NK-92 (cell line): ENCODE results near the gene LAMA5.

Source experiments
- DNase-seq: peaks from one replicate; lab custom pipeline; 2025; ENCODE audit not compliant: unreplicated experiment; lab: John Stamatoyannopoulos, UW

The LAMA5 gene

DNA sequence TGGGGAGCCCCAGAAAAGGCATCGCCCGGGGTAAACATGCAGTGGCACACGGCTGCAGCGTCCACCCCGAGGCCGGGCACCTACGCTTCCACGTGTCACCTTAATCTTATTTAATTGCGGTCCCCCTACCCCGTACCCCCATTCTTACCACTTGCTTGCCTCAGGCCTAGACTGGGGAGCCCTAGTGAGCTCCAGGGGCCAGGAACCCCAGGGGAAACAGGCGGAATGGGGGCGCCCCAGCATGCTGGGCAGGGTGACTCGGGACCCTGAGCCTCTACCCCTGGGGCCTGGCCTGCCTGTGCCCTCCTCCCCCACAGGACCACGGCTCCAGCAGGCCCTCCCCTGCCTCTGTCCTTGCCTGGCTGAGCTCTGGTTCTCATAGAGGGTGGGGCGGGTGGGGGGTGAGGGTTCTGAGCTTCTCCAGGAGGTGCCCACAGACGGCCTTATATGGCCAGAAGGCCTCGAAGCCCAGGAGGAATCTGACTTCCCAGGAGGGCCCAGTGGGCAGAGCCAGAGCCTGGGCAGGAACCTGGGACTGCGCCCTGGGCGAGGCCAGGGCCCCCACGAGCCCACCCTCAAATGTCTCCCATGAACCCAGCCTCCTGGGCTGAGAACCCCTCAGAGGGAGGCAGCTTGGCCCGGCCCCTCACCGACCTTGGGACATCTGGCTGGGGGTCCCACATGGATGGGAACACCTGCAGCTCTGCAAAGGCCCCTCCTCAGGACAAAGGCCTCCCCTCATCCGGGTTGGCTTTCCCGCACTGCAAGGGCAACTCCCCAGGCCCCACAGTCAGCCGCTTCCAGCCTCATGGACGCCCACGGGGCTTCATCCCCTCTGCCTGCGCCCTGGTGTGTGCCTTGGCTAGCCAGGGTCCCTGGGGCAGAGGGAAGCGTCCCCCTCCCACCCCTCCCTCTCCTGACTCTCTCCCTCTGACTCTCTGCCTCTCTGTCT lies 5.2 kb upstream of the LAMA5 start:
- no peak for DNase-seq

DNA sequence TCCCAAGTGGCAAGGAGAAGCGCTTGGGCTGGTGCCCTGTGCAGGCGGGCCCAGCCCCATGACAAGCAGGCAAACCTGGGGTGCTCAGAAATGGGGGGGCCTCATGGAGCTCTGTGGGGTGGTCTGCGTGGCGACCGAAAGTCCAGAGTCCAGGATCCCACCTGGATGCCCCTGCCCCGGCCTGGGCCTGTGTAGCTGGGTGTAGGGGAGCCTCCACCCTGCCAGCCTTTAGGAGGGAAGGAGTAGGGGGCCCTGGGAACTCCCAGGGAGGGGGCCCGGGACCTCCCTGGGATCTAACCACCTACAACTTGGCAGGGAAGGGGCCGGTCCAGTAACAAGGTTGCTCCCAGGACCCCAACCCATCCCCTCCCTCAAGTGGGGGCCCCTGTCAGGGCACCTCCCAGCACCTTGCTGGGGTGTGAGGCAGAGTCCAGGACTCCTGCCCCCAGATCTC lies 4.5 kb upstream of the LAMA5 start:
- DNase-seq = no peak

DNA sequence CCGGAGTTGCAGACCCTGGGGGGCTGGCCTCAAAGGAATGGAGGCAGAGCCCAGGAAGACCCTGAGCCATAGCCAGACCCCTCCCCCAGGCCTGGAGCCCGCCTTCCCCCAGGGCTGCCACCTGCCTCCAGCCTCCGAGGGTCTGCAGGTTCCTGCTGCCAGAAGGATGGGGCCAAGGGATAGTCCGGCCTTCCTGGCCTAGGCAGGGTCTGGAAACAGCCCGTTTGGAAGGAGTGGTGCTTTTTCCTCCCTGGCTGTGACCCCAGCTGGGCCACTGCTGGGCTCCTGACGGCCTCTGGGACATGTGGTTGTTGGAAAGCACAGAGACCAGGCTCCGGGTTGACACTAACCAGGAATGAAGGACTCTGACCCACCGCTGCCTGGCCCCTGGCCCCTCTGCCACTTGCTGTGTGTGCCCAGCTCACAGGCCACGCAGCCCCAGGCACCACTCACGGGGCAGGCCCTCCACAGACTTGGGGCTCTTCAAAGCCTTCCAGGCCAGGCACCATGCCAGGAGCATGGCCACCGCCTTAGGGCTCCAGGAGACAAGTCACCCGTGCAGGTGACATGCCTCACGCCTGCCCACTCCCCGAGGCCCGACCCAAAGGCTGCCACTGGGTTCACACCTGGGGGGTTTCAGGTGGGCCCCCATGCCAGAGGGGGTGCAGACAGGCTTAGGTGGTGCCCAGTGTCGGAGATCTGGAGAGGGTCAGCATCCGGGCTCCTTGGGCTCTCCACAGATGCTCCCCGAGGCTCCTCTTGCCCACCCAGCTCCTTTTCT lies 3.9 kb upstream of the LAMA5 start:
- no peak for DNase-seq

DNA sequence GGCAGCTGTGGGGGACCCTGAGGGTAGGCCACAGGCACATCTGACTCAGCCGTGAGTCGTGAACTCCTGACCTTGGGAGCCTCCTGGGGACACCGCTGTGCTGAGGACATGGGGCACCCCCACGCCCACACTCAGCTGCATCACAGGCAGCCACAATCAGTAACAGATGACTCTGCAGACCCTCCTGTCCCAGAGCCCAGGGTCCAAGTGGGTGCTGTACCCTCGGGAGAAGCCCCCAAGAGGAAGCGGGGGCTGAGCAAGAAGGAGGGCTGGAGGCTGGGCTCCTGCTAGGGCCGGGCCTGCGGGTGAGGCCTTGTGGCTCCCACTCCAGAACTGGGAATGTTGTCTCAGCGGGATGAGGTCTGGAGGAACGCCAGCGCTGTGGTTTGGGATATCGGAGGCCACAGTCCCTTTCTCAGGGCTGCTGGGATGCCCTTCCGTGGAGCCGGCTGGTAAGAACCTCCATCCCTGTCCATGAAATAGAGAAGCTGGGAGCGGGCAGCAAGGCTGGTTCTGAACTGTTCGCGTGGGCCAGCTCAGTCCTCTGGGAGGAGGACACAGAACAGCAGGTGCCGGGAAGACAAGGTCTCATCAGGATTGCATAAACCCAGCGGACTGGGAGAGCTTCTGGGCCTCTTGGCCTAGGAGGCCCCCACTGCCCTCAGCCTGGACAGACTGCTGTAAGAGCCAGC lies 3.1 kb upstream of the LAMA5 start:
- DNase-seq = no peak

DNA sequence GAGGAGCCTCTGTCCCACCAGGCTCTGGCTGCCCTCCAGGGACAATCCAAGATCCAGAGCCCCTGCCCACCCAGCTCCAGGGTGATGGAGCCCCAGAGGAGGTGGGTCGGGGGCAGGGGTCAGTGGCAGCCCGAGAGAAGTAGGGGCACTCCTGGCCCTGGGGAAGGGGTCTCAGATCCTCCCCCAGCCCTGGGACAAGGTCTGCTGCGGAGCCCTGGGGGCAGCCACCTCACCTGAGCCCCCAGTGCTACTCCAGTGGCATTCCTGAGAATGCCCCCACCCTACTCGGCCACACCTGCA lies 2.7 kb upstream of the LAMA5 start:
- DNase-seq = no peak

DNA sequence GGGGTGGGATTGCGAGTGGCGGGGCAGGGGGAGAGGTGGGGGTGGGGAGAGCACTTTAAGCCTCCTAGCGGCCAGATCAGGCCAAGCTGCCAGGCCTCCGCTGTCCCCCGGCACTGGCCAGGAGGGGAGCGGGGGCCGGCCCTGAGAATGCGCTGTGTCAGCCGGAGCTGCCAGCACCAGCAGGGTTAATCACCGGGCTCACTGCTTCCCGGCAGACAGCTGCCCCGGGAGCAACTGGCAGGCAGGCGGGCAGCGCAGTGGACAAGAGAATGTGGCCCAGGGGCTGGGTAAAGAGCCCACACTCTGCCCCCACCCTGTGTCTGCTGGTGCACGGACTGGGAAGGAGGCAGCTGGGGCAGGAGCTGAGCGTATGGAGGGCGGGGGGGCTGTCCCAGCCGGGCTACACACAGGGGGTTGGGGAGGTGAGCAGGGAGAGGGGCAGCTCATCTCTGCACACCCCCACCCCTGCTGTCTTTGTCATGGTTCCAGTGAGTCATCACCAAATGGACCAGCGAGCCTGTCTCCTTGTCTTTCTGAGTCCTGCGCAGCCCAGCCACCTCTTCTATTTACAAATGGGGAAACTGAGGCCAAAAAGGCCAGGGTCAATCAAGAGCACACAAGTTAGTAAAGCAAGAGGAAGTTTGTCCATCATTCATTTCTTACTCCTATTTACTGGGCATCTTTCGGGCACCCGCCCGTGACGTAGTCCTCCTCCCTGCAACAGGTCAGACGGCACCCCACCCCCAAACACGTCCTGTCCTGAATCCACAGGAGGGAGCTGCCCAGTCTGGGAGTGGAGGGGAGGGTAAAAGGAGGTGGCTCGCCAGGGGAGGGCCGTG lies 2.1 kb upstream of the LAMA5 start:
- DNase-seq = no peak

DNA sequence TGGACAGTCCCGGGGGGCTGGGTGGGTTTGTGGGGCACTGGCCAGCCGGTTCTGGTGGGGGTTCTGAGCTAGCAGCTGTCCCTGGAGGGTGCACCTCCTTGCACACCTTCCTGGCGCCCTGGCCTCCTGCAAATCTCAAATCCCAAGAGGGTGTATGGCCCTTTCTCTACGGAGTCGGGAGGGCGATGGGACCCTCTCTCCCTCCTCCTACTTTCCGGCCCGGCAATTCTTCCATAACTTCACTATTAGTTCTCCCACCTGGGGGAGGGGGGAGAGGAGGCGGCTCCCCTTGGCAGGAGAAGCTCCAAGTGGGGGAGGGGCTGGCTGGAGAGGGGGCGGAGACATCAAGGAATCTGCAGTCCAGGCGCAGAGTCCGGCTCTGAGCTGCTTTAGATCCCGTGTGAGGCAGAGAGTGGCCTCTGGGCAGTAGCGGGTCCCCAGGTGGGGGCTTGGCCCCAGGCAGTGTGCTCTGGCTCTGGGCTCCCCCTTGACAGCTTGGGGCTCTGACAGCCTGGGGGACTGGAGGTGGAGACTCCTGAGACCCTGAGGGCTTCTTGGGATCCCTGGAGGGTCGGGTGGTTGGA lies 1.4 kb upstream of the LAMA5 start:
- no peak for DNase-seq

DNA sequence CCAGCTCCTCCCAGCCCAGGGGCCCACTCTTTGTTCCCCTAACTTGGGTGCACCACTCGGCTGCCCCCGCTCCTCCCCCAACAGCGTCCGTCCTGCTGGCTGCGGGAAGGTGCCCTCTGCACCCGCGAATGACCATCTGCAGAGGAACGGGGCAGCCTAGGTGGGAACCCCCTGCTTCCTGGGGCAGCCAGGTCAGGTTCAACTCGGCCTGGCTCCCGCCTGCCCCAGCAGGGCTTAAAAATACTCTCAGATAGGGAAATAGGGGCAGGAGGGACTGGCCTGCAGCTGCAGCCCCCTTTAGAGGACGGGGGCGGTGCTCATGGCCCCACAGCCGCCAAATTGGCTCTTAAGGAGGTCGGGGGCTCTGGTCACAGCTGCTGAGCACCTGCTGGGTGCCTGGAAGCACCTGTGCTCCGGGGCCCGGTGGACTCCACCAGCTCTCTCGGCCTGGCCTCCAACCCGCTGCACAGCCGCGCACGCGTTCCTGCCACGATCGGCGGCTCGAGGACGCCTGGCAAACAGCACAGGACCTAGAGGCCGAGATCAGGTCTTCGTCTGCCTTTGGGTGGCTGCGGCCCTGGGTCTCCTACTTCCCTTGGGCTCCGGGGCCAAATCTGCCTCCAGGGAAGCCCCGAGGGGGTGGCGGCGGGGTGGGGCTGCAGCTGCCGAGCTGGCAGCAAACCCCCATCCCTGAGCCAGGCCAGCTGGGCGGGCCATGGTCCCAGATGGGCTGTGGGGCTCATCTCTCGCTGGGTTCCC lies 700 bp upstream of the LAMA5 start:
- DNase-seq = no peak

DNA sequence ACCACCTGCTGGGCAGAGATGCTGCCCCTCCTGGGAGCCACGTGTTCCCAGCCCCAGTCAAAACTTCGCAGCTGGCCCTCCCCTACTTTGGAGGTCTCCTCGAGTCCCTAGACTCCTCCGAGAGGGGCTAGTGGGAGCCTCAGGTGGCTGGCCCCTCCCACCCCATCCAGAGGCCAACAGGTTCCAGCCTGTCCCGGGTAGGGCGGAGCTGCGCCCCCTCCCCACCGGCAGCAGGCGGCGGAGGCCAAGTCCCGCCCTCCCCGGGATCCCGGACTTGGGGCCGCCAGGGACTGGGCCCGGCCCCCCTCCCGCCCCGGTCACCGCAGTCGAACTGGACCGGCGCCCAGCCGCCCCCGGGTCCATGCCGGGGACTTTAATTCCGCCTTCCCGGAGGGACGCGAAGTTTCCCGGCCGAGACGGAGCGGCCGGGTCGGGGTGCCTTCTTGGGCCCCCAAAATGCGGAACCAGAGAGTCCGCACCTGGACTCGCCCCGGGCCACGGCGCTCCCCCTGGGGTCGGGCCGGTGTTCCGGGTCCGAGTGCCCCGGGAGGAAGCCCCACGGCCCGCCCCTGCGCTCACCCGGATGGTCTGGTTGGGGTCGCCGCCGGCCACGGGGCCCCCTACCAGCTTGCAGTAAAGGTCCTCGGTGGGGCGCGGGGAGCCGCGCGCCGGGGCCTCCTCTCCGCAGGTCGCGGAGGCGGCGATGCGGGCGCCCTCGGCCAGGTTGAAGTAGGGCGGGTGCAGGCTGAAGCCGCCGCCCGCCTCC lies 559 bp downstream of the LAMA5 start:
- DNase-seq = no peak

DNA sequence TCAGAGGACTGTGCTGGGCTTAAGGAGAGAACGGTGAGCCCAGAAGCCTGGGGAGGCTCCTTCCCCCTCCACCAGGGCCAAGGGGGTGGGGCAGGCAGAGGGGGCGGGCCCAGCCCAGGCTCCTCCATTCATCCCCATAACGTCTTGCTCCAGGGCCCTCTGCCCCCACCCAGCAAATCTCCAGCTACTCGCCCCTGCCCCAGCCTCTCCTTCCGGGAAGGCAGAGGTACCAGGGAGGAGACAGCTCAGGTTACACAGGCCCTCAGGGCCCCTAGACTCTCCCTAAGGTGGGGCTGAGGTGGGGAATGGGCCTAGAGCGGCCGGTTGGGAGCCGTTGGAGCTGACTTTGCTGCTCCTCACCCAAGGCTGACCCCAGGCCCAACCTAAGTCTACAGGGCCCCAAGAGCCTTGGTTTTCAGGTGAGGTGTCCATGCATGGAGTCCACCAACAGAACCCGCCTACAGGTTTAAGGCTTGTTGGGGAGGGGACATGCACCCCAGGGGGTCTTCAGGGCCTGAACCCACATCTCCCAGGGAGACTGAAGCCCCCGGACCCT lies 1.2 kb downstream of the LAMA5 start:
- DNase-seq = no peak

DNA sequence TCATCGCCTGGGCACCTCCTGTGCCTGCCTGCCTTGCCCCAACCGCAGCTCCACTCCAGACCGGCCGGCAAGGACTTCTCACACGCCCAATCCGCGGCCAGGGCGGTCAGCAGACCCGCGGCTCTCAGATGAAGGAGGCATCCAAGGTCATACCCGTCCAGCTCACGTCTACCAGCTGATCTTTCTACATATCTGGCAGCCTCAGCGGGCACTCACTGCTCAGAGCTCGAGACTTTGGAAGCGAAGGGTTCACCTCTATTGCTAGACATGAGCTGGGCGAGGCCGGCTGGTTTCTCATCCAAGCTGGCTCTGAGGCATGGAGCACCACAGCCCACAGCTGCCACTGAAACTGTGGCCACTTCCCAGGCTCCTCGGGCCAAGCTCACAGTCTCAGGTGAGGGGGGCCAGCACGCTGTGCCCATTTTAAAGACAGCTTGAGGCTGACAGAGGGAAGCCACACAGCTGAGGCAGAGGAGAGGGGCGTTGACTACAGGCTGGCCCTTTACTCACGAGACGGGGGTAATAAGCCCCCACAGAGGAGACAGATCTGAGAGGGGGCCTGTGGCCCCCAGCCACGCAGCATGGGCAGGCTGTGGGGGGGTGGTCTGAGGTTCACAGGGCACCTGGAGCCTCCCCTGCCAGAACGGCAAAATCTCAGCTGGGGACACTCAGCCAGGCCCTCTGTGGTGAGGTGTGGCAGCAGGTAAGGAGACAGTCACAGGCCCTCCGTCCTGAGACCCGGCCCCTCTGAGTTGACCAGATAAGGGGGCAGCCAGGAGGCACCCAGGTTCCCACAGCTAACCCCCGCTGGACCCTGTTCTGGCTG lies 2.0 kb downstream of the LAMA5 start:
- DNase-seq = no peak

DNA sequence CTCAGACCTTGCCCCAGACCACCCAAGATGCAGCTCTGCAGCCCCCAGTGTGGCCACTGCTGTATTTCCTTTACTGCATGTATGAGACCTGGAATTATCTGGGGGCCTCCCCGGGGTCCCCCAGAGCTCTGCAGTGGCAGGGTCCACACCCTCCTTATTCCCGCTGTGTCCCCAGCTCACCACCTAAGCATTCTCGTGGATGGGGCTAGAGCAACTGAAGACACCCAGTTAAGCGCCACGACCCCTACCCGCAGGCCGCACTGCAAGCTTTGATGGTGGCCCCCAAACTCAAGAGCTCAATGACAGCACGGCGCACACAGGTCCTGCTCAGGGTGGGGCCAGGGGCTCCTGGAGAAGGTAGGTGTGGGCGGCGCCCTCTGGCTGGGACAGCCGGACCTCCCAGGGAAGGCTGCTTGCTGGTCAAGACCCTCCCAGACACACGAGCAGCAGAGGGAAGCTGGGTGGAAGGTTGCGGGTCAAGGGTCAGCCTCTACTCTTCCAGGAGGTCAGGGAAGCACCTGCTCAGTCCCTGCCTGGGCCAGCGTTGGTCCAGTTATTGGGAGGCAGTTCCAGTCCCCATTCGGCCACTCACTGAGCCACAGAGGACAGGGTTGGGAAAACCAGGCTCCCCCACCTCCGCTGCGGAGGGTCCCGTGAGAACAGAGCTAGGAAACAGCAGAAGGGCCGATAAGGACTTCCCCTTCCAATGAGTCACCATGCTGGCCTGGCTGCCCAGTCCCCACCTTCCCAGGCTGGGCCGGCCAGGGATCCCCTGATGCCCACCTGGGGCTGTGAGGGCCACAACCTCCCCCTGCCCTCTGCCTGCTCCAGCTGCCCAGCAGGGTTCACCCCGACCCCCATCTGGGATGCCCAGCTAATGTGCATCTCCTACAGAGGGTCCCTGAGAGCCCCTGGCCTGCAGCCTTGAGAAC lies 2.9 kb downstream of the LAMA5 start:
- no peak for DNase-seq

DNA sequence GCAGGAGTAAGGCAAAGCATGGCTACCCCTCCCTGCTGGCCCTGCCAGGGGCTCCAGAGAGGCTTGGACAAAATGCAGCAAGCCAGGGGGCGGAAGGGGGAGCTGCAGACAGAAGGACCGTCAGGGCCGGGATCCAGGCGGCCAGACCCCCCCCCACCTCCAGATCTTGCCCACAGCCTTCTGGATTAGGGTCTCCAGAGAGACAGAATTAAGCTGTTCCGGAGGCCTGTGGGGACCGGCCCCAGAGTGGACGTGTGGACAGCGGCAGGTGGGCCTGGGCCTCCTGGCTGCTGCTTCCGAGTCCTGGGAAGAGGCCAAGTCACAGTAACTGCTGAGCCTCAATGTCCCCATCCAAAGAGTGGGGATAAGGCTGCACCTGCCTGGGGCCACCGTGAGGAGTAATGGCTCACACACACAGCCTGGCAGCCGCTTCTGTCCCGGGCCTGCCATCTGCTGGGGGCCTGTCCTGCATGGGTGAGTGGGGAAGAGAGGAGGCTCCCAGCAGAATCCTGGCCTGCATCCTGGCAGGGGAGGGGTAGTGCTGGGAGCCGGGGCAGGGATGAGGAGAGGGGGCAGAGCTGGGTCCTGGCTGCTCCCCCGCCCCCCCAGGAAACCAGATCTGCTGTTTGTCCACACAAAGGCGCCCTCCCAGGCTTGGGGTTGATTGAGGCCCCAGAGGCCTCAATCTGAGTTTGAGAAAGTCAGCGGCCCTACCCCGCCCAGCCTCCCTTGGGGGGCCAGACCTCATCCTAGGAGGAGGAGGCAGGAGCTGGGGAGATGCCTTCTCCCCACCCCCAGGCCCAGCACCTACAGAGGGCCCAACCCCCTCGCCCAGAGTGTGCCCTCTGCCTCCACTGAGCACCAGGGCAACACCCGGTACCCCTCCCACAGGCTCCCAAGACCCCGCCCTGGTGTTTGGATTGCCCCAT lies 3.9 kb downstream of the LAMA5 start:
- no peak for DNase-seq

DNA sequence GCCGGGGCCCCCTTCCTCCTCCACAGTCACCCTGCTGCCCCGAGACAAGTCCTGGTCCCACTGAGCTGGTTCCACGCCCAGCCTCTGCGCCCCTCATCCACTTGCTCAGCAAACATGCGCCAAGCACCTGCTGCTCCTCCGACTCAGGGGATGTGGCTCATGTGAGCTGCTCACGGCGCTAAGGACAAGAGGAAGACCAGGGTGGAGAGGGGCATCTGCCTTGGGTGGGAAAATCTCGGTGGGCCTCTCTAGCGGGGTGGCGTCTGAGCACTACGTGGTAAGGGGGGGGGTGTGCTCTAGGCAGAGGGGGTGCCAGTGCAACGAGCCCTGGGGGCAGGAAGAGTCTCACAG lies 4.5 kb downstream of the LAMA5 start:
- DNase-seq = no peak

DNA sequence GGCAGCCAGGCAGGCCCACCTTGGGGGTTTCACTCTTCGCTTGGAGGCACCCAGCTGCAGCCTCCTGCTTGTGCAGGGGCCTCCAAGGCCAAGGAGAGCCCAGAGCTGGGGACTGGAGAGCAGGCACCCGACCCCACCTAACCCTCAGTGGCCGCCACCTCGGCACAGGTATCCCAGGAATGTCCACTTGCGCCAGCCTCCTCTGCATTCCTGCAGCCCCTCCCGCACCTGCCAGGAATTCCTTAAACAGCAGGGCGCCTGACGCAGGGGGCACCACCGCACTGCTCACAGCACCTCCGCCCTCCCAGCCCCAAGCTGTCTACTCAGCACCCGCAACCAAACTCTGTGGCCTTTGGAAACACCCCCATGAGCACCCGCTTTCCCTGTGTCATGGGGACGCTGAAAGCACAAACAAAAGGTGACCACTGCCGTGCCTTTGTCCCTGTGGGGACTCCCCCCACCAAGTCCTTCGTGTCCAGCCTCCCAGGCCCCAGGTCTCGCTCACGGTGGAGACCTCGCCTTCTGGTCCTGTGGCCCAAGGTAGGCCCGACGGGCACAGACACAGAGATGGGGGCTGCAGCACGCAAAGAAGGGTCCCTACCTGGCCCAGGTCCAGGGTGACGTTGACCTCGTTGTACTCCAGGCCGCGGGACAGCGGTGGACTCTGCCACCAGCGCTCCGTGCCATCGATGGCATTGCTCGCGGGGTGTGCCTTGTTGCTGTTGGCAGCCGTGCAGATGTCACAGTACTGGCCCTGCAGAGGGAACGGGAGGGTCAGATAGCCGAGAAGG lies 5.1 kb downstream of the LAMA5 start:
- no peak for DNase-seq
